Measurements from ENCODE around the gene STUM. TPM values are rescaled to one million over a fixed set of nuclear protein-coding genes. Genes with fewer than 3 reads are reported as not detected.
"Not testable (repeated sequence)": the region's sequence is repeated elsewhere in the genome, so short reads cannot be mapped to it uniquely, and the experiment has no call there.

STUM gene
- total RNA-seq, 1 donor from 2014 or later, result not detected

DNA sequence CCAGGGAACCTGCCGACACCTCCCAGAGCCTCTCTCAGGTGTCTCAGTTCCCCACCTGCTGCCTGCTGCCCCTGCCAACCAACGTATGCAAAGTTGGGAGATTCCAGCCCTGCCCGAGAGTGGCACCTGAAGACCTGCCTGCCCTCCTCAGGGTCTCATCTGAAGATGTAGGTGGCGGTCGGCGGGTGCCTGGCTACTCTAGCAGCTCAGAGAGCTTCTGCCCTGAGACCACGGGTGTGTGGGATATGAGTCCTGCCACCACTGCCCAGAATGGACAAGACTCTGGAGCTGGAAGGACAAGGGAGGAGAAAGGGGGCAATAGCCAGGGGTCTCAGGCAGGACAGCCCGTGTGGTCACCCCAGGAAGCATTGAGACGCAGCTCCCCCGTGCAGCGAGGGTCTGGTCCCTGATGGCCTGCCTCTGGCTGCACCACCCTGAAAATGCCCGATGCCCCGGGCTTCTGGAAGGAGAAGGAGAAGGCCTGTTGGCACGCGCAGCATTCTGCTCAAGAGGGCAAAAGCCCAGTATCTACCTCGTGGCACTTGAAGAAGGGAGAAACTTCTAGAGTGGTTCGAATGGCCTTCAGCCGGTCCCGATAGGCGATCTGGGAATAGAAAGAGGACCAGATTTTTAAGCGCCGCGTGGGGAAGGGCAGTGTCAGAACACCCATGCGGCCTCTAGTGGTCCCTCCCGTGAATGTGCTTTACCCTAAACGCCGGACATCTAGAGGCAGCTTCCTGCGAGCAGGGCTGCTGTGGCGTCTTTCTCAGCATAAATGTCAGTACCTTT is 88.8 kb downstream of the STUM start:
- DNase-seq (ENCODE audit: low read depth, low spot score), result no peak

DNA sequence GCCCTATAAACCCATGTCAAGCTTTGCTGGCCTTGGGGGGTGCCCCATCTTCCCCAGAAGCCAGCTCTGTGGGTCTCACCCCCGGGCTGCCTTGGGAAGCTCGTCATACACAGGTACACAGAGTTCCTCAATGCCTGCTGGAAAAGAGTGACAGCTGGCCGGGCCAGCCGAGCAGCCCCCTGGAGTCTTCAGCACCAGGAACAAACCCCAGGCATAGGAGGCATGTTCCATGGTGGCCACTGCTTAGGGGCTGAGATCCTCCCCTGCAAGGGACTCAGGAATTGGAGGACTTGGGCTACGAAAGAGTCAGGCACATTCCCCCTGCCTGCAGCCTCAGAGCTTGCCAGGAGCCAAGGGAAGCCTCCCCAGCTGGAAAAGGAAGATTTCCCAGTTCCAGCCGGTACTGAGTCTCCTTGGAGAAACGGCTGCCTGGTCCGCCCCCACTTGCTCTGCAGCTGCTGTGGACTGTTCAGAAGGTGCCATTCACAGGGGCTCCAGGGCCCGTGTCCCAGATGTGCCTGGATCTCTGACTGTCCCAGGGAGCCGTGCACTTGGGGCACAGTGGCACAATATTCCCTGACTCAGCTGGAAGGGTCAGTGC is 89.5 kb downstream of the STUM start:
- no peak for DNase-seq (ENCODE audit: low read depth, low spot score)

DNA sequence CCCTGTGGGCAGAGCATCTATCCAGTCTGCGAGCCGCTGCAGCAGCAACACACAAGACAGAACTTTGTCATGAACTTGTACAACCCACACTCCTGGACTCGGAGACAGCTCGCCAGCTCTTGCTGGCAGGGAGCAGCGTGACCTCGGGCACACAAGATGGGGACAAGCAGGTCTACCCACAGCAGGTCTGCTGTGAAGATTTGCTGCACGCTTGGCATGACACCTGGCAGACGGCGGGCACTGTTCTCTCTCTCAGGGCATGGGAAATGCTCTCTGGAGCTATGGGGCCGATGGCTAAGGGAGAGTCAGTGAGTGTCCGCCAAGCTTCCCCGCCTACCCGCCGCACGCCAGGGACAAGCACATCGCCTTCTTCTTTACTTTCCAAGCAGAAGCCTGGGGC is 90.0 kb downstream of the STUM start:
- no peak for DNase-seq (ENCODE audit: low read depth, low spot score)

DNA sequence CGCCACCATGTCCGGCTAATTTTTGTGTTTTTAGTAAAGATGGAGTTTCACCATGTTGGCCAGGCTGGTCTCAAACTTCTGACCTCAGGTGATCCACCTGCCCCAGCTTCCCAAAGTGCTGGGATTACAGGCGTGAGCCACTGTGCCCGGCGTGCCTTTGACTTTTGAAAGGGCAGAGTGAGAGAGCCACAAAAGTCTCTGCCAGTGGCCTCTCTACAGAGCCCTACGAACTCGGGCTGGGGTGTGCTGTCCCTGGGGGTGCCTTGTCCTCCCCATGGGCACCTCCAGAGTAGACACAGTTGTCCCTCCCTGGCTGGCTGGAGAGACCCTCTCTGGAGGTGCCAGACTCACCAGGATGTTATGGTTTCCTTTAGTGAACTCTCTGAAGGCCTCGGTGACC is 90.6 kb downstream of the STUM start:
- DNase-seq (ENCODE audit: low read depth, low spot score), result not testable (repeated sequence)

DNA sequence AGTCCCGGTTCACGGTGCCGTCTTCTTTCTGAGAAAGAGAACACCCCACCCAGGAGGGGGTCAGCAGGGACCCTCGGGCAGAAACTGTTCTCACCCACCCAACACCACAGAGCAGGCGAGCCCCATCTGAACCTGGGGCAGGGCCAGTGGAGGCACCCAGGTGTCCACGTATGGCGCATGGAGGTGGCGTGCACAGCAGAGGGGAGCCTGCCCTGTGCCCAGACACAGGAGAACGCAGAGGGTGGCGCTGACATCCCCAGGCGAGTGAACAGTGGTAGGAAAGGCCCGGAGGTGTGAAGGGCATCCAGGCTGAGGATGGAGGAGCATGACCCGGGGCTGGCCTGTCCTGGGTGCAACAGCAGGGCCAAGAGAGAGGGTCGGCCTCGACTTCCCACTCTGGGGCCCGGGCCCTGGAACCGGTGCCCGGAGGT is 91.1 kb downstream of the STUM start:
- DNase-seq (ENCODE audit: low read depth, low spot score), result no peak

DNA sequence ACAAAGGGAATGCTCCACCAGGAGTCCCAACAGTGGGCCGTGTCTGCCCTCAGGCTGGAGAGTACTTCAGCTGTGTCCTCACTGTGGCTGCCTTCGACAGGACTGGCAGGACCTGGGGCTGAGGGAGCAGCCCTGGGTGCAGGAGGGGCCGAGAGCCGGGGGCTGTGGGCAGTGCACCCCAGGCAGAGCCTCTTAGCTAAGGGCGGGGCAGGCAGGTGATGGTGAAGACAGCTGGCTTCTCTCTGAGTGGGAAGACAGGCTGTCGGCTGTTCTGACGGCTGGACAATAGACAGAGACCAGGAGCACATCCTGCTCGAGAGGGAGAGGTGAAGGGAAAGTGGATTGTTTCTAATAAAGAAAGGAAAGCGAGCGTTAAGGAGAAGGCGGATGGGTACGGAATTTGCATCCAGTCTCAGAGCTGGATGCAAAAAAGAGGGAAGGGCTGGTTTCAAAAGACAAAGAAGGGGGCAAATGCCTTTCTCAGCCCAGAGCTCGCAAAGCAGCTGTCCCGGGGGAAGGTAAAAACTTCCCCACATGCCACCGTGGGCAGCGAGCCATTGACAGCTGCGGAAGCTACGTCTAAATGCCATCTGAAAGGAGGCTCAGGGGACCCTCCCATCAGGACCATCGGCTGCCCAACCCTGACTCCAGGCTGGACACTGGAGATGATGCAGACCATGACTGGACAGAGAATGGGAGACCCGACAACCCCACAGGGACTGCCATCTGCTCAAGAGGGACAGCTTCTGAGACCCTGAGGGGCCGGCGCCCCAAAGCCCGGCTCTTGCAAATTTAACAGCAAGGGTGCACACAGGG is 92.0 kb downstream of the STUM start:
- DNase-seq (ENCODE audit: low read depth, low spot score), result no peak

DNA sequence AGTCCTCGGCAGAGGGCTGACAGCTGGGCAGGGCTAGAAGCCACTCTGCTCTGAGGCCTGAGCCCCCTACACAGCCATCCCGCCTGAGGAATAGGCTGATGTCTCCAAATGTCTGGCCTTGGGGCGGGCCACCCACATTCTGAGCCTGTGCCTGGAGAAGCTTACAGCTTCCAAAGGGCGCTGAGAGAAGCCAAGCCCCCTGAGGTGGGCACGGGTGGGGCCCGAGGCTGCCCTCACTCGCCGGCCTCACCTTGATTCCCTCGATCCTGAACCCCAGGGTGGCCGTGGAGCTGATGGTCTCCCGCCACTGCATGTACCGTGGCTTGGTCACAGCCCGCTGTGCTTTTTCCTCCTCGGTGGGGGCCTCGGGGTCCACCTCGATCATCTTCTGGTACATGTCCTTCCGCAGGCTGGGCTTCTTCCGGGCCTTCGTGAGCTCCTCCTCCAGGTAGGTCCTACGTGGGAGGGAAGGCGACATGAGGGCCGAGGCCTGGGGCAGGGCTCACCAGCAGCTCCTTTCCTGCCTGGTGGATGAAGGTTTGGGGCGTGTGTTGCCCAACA is 93.2 kb downstream of the STUM start:
- DNase-seq (ENCODE audit: low read depth, low spot score), result no peak

DNA sequence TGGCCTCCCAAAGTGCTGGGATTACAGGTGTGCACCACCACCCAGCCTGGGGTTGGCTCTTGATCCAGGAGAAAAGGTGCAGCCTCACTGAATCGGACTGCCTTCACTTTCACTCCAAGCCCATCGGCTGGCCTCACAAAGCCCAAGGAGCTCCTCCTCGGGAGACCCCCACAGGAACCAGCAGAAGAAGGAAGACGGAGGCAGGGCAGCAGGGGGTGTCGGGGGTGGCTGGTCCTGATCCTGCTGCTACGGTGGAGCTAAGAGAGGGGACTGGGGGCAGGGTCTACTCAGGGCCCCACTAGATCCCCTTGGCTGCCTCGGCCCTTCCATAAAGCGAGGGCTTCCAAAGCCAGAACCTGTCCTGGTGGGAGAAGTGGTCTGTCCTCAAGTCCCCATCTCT is 93.9 kb downstream of the STUM start:
- no peak for DNase-seq (ENCODE audit: low read depth, low spot score)

DNA sequence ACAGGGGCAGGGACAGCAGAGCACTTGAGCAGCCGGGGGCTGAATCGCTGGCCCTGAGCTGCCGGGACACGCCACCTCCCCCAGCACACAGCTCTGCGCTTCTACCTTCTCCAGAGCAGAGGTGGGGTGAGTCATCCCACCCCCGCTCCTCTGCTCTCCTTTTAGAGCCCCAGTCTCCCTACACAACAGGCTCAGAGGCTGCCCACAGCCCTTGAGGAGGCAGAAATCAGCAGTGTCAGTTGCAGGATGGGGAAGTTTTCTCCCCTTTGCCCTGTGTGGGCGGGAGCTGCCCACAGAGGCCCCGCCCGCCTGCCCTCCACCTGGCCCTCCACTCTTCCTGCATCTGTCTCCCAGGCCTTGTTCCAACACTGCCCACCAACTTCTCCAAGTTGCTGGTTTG is 94.6 kb downstream of the STUM start:
- no peak for DNase-seq (ENCODE audit: low read depth, low spot score)

DNA sequence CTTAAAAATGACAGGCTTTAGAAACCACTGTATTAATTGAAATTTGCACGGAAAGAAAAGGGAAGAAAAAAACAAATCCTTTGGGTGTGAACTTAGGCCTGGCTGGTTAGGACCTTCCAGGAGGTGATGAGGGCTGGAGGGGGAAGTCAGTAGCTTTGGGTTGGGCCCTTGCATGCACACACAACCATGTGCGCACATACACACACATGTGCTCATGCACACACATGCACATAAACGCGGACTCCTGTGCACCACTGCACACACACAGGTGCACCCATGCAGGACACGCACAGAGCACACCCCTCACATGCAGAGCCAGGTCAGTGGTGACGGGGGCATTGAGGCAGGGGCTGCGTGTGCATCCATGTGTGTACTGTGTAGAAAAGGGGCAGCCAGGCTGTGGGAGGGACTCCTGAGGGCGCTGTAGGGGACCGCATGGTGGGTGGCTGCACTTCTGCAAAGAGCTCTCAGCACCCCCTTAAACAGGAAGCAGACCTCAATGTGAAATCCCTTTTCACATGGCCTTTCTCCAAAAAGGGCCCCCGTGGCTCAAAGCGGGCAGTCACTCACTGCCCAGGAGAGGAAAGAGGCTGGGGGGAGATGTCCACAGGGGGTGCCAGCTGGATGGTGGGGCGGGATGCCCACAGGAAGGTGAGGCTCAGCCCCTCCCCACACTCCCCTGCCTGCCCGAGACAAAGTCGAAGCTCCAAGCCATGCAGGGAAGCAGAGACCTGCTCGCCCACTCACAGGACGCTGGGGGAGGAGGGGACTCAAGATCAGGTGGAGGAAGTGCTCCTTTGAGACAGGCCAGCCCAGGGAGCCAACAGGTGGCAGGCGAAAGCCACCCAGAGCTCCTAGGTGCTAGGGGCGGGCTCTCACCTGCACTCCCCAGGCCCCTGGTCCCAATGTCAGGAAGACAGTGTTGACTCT is 95.3 kb downstream of the STUM start:
- DNase-seq (ENCODE audit: low read depth, low spot score), result no peak

DNA sequence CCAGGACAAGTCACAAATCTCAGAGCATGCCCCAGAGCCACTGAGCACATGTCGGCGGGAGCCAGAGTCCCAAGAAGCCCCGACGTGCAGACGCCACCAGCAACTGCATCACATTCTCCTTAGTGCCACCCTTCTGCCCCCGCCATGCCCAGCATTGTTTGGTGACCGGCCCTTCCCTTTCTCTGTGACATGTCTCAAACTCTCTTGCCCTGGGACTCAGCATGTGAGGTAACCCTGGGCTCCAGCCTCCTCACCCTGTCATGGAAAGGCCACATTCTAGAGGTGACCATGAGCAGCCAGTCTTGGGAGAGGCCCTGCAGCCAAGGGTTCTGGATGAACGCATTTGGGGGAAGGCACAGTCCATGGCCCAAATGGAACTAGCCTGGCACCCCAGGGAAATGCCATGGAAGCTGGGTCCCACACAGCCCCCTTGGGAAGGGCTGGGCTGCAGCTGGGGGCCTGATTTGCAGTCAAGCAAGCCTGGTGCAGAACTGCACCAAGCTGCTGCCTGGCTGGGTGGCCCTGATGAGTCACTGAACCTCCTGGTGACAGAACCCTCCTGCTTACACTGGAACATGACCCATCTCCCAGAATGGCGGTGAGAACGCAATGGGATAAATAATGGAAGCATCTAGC is 96.1 kb downstream of the STUM start:
- DNase-seq (ENCODE audit: low read depth, low spot score), result no peak

DNA sequence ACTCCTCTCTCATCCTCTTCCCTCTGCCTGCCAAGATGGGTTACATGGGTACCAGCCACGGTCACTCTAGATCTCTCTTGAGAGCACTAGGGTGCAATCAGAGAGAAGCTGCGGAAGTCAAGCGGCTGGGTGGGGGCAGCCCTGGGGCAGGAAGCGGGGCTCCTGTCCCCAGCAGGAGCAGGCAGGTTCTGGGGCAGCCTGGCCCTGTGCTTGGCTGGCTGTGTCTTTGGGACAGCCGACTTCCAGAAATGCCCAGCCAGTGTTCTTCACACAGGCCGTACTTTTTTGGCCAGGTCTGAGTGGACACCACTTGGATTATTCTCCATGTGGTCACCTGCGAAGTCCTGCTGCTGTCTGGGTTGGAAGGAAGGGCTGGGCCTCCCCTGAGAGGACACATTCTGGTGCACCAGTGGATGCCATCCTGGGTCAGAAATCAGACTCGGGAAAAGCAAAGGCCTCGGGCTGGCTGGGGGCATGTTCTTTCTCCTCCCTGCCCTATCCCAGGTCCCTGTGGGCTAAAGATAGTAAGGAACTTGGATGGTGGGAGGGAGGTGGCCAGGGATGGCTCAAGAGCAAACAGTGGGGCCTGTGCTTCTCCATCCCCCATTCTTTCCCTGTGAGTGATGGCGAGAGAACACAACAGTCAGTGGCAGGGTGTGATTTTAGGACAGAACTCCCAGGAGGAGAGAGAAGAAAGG is 96.9 kb downstream of the STUM start:
- DNase-seq (ENCODE audit: low read depth, low spot score), result no peak

DNA sequence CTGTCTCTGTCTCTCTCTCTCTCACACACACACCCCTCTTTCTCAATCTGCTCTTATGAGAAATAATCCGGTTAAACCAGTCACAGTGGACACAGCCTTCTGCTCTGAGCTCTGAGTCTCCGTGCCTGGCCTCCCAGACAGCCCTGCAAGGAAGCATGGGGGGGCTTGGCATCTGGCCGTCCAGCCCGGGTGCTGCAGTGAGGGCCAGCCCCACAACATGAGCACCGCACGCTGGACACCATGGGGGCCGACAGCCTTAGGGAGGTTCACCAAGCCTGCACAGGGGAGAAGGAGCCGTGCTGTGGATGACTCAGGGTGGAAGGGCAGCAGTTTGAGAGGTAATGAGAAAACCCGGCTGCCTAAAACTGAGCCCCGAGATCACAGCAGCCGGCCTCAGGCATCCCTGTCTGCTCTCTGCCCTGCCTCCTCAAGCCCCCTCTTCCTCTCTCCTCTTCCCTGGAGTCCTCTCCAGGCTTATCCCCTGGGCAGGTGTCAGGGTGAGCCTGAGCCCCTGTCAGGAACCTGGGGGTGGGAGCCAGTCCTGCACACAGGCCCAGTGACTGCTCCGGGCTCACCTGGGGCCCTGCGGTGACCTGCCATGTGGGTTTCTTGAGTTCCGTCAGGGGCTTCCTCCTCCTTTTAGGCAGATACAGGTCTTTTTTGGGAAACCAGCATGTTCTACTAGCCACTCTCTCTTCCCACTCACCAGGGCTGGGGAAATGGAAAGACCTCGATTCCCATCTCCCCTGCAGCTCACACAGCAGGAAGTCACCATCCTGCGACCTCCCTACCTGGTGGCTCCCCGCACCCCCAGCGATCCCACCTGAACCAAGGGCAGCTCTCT is 97.7 kb downstream of the STUM start:
- no peak for DNase-seq (ENCODE audit: low read depth, low spot score)

DNA sequence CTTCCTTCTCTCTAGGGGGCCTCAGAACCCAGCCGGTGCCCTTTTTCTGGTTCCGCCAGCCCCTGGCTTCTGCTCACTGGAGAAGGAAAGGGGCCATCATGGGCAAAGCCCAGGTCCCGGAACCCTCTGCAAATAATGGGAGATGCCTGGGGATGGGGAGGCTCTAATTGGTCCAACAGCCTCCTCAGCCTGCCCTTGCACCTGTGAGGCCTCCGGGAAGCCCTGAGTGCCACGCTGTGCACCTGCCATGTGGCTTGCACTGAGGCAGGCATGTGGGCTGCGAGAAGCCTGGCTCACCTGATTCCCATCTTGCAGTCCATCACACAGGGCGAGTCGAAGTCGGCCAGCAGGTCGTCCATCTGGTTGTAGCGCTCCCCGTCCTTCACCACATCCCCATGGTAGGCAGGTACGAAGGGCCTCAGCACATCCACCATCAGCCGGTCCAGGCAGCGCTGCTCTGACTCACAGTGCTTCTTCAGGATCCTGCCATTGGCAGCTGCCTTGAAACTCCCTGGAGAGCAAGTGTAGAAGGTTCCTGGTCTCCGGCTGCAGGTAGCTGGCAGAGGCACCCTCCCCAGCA is 98.4 kb downstream of the STUM start:
- DNase-seq (ENCODE audit: low read depth, low spot score), result no peak

DNA sequence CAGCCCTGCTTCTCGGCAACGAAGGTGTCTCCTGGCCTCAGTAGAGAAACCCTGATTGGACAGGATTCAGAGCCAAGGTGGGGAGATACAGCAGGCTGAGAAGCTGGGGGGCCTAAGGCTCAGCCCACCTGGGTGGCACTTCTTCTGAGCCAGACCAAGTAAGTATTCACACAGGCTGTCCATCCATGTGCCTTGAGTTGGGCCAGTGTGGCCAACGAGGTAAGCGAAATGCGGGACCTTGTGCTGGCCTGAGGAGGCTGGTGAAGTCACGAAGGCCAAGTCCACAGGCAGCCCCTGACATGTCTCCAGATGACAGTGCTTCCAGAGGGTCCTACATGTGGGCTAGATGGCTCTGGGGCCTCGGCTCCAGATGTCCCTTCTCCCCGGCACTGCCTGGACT is 99.2 kb downstream of the STUM start:
- no peak for DNase-seq (ENCODE audit: low read depth, low spot score)

DNA sequence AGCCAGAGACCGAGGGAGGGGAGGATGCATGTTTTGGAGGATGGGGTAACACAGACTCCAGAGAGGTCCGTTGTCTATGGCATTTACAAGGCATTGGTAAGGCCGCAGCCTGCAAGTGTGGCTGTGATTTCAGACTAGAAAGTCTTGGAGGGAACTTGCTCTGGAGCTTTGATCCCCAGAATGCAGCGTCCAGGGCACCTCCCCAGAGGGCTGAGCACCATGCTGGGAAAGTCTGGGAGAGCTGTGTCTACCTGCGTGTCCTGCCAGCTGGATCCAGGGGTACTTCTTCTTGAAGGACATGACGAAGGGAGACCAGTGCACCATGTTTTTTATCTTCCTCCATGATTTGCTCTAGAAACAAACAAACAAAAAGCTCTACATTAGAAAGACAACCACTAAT is 99.9 kb downstream of the STUM start:
- no peak for DNase-seq (ENCODE audit: low read depth, low spot score)

DNA sequence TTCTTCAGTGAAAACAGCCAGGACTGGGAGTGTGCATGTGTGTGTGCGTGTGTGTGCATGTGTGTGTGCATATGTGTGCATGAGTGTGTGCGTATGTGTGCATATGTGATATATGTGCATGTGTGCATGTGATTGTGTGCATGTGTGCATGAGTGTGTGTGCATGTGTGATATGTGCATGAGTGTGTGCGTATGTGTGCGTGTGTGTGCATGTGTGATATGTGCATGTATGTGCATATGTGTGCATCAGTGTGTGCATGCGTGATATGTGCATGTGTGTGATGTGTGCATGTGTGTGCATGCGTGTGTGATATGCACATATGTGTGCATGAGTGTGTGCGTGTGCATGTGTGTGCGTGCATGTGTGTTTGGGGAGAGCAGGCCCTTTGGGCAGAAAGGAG is 100.7 kb downstream of the STUM start:
- no peak for DNase-seq (ENCODE audit: low read depth, low spot score)

DNA sequence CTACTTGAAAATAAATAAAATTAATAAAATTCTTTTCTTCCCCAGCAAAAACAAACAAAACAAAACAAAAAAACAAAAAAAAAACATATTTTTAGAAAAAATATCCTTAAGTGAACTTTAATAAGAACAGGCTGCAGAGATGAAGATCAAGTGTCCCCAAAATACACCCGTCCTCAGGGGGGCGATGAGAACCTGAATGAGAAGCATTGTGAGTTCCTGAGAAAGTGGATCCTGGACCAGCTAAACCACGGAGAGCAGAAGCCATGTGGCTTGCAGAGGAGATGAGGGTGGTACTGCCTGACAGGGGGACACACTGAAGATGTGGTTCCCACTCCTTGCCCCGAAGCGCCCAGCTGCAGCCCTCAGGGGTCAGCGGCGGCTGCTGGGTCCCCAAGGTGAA is 101.2 kb downstream of the STUM start:
- no peak for DNase-seq (ENCODE audit: low read depth, low spot score)
